NCI-H1092 treated with DMSO at 0.1 percent for 48 hours (cell line): ENCODE data around the gene BBOF1.

Experiments used
- DNase-seq: peaks from one replicate; lab custom pipeline; 2025; lab: John Stamatoyannopoulos, UW

The BBOF1 gene

GRCh38 chr14:74105381-74105780, 86.2 kb downstream of the BBOF1 start:
- no peak for DNase-seq

DNA sequence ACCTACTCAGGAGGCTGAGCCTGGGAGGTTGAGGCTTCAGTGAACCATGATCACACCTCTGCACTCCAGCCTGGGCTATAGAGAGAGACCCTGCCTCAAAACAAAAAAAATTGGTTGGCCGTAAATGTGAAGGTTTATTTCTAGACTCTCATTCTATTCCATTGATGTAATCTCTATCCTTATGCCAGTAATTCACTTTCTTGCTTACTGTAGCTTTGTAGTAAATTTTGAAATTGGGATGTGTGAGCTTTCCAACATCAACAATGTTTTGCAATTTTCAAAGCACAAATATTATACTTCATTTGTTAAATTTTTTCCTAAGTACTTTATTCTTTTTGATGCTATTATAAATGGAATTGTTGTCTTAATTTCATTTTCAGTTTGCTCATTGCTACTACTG, 90.2 kb downstream of the BBOF1 start:
- no peak for DNase-seq

DNA sequence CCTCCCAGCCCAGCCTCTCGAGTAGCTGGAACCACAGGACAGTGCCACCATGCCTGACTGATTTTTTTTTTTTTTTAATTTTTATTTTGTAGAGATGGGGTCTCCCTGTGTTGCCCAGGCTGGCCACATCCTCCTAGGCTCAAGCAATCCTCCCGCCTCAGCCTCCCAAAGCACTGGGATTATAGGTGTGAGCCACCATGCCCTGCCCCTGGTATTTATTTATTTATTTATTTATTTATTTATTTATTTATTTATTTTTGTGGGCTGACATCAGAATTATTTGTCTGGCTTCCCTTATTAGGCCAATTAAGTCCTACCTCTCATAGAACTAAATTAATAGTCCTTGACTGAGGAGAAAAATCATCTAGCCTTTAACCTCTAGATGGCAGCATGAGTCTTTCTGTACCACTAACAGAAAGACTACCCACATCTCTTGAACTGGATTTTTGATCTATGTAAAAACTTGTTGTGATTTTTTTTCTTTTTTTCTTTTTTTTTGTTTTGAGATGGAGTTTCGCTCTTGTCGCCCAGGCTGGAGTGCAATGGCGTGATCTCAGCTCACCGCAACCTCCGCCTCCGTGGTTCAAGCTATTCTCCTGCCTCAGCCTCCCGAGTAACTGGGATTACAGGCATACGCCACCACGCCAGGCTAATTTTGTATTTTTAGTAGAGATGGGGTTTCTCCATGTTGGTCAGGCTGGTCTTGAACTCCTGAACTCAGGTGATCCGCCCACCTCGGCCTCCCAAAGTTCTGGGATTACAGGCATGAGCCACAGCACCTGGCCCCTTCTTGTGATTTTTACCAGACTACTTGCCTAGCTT, 92.5 kb downstream of the BBOF1 start:
- DNase-seq = peak; percentile 29
